Upper lobe of left lung (tissue), 6 donors: Measurements from ENCODE around the gene MAN2A1. TPM values are rescaled to one million over a fixed set of nuclear protein-coding genes. Genes with fewer than 3 reads are reported as not detected.

Experiments
- ATAC-seq, 2 donors: fragments of 200-7000 bp; cut with Tn5 transposase; one replicate each; pipeline ENCODE4 v1.9.1; 2022; ENCODE audit warnings: mild to moderate bottlenecking in 2 of 2, moderate library complexity in 2 of 2; ENCODE audit not compliant: low FRiP score in 2 of 2
- DNase-seq, 2 donors: peaks; one replicate each; pipeline ENCODE4 v3.0.0-alpha.2; 2019 to 2020
- H3K27ac ChIP-seq, 4 donors: fragments of 200-600 bp; sonication (generic); one replicate each; pipeline ENCODE4 v1.5.1; 2016 to 2019
- H3K27me3 ChIP-seq, 4 donors: fragments of 200-600 bp; sonication (generic); one replicate each; pipeline ENCODE4 v1.5.1; 2017 to 2019
- H3K36me3 ChIP-seq, 4 donors: fragments of 200-600 bp; sonication (generic); one replicate each; pipeline ENCODE4 v1.5.1; 2016 to 2019
- H3K4me1 ChIP-seq, 4 donors: fragments of 200-600 bp; sonication (generic); one replicate each; pipeline ENCODE4 v1.5.1; 2018 to 2019
- H3K4me3 ChIP-seq, 4 donors: fragments of 200-600 bp; sonication (generic); one replicate each; pipeline ENCODE4 v1.5.1; 2017 to 2019; ENCODE audit warnings: mild to moderate bottlenecking in 2 of 4, moderate library complexity in 1 of 4
- H3K9me3 ChIP-seq, 4 donors: fragments of 200-600 bp; sonication (generic); one replicate each; pipeline ENCODE4 v1.5.1; 2018 to 2019
- EP300 ChIP-seq, 4 donors: sonication (generic); formaldehyde crosslinking; IDR thresholded peaks; one replicate each; pipeline ENCODE4 v1.5.1; 2017; ENCODE audit warnings: antibody characterized with exemption in 4 of 4, control low read depth in 2 of 4
- POLR2A ChIP-seq, 4 donors: fragments of 450-650 bp; IDR thresholded peaks; one replicate each; pipeline ENCODE4 v1.5.1; 2016 to 2017; ENCODE audit warnings: antibody characterized with exemption in 4 of 4, mild to moderate bottlenecking in 2 of 4
- POLR2AphosphoS5 ChIP-seq, 2 donors: sonication (generic); formaldehyde crosslinking; IDR thresholded peaks; one replicate each; pipeline ENCODE4 v1.5.1; 2017; ENCODE audit warnings: antibody characterized with exemption in 2 of 2
- WGBS, 2 donors: methylation state at CpG; one replicate each; pipeline ENCODE4 v1.1.5; 2017 to 2018; 5-methylcytosine and 5-hydroxymethylcytosine counted together
- total RNA-seq, 6 donors: library from RNA; depleted of rRNA in 4 of 6; stranded (reverse); fragments of >200 nt in 4 of 6; gene quantifications; one replicate each; pipeline versions ENCODE4 v1.1.0 to v1.2.1, GENCODE V29; 2016 to 2021
- TF ChIP-seq, protein P1 (sequence below), 6 experiments: fragments of 450-650 bp in 4 of 6; fragments of 200-600 bp in 2 of 6; sonication (generic) in 2 of 6; IDR thresholded peaks; one replicate each; pipeline ENCODE4 v1.5.1; 2016 to 2019; ENCODE audit warnings: antibody characterized with exemption in 6 of 6
- donor health status: DM: no; HTN: no; CAD: no; lungs with moderate emphysema.
- donor health status: DM: no; HTN: yes; CAD: no; lungs with severe emphysema.

Gene MAN2A1
- total RNA-seq, 6 donors from 2014 or later, result 23.0 to 48.2 (median 40.0) TPM

DNA sequence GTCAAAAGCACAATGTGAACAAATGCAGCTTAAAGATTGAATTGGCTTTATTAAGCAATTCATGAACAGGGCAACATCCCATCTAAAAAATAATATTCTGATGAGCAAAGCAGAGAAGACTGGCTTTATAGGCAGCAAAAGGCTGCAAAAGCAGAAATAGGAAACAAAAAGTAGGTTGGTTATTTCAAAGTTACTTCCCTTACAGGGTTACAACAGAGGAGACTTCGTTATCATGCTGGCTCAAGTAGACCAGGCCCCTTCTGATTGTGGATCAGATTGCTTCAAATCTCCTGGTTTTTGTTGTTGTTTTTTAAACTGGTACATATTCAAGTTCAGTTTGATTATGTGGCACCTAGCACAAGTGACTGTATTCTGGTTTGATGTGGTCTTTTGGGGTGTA lies 73.1 kb downstream of the MAN2A1 start:
- 68 to 79% methylated on average over 1 of the region's 1 CpG for WGBS, 2 donors
- Histone ChIP-seq H3K4me3 (no peak overlapping the region), H3K27me3 (no peaks in the 10 kb centered on the region), H3K9me3 (no peaks in the 10 kb centered on the region), H3K27ac (no peak overlapping the region), H3K36me3 (peaks cover 0 to 14% (median 0%) of the 10 kb centered on the region in 4 donors), H3K4me1 (peaks cover 0 to 4% (median 0%) of the 10 kb centered on the region in 4 donors)
- ATAC-seq (no peak), DNase-seq (no peak)
- TF ChIP-seq EP300 (IDR thresholded peaks at IDR 0.05) (no peak), POLR2A (IDR thresholded peaks at IDR 0.05) (no peak), POLR2AphosphoS5 (IDR thresholded peaks at IDR 0.05) (no peak)

DNA sequence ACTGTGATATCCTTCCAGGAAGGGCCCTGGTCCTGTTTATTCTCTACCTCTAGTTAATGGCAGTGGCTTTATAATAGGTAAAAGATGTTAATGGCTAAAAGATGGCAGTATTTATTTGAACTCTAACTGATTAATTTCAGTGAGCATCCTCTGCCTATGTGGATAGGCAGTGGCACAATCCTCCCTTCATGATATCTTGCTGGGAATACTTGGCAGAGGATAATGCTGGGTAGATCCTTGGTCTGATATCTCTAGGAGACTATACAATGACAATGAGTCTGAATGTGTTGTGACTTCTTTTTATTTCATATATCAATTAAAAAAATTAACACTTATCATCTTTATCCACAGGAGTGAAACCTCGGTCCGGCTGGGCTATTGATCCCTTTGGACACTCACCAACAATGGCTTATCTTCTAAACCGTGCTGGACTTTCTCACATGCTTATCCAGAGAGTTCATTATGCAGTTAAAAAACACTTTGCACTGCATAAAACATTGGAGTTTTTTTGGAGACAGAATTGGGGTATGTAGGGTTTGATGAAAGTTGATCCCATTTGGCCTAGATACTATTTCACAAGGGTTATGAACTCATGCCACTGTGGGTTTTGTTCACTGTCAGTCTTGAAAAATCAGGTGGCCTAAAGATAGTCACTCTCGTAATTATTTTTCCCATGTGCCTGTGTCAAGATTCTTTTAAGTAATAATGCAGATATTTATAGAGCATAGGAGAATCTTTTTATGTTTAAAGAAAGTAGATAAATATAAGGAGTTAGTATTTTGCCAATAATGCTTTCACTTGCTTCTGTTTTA lies 77.7 kb downstream of the MAN2A1 start:
- Histone ChIP-seq H3K27ac (no peak overlapping the region), H3K4me3 (no peak overlapping the region), H3K4me1 (no peaks in the 10 kb centered on the region), H3K27me3 (no peaks in the 10 kb centered on the region), H3K9me3 (no peaks in the 10 kb centered on the region), H3K36me3 (peaks cover 0 to 32% (median 5%) of the 10 kb centered on the region in 4 donors)
- DNase-seq, result no peak
- ATAC-seq, result no peak
- TF ChIP-seq POLR2A (IDR thresholded peaks at IDR 0.05) (no peak), POLR2AphosphoS5 (IDR thresholded peaks at IDR 0.05) (no peak), EP300 (IDR thresholded peaks at IDR 0.05) (no peak)
- TF ChIP-seq, protein P1, sequence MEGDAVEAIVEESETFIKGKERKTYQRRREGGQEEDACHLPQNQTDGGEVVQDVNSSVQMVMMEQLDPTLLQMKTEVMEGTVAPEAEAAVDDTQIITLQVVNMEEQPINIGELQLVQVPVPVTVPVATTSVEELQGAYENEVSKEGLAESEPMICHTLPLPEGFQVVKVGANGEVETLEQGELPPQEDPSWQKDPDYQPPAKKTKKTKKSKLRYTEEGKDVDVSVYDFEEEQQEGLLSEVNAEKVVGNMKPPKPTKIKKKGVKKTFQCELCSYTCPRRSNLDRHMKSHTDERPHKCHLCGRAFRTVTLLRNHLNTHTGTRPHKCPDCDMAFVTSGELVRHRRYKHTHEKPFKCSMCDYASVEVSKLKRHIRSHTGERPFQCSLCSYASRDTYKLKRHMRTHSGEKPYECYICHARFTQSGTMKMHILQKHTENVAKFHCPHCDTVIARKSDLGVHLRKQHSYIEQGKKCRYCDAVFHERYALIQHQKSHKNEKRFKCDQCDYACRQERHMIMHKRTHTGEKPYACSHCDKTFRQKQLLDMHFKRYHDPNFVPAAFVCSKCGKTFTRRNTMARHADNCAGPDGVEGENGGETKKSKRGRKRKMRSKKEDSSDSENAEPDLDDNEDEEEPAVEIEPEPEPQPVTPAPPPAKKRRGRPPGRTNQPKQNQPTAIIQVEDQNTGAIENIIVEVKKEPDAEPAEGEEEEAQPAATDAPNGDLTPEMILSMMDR (IDR thresholded peaks at IDR 0.05), result no peak
- 92 to 94% methylated on average over 4 of the region's 4 CpGs for WGBS, 2 donors

DNA sequence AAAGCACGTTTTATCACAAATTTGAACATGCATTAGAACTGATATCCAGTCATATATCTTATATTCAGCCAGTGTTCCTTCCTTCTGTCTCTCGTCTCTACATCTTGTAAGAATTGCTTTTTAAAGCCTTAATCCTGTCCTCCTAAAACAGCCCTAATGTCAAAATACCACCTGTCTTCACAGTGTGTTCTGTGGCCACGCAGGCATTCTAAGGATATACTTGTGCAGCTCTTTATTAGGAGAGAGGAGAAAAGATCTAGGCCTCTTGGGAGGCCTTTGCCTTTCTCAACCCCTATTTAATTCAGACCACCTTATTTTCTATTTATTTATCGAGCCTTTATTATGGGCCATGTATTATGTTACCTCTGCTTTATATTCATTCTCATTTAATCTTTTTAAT lies 78.3 kb downstream of the MAN2A1 start:
- no peak overlapping the region for H3K27ac ChIP-seq
- WGBS, 2 donors, result 95% methylated on average over 4 of the region's 4 CpGs

DNA sequence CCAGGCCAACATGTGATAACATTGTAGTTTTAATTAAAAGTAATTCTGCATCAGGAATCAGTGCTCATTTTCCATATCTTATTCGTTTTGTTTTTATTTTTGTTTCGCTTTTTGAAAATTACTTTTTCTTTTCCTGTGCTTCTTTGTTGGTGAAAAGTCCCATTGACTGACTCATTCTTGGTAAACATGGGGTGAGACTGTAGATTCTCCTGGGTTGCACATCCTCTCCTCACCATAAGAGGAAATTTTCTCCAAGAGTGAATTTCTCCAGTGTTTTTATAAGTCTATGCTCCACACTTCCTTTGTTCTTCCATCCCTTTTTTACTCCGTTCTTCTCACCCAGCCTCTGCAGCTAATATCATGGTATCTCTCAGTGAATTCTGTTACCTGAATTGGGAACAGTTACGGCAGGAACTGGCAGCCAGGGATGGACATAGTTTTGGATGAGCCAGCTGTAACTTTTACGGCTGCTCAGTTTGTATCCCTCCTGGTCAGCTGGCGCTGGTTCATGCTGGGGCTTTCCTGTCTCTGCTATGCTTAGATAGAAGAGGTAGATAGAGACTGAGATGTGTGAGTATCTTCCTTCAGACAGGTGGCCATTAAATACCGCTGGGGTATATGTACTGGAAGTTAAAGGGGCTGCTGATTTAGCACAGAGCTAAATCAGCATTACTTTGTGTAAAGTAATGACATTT lies 80.0 kb downstream of the MAN2A1 start:
- no peaks in the 10 kb centered on the region for H3K27me3 ChIP-seq
- ATAC-seq (no peak), DNase-seq (no peak)
- no peak overlapping the region for H3K27ac ChIP-seq
- no peak for TF ChIP-seq POLR2A (IDR thresholded peaks at IDR 0.05)
- no peaks in the 10 kb centered on the region for H3K9me3 ChIP-seq
- WGBS, 2 donors, result 96 to 97% methylated on average over 7 of the region's 7 CpGs
- H3K36me3 ChIP-seq, result peaks cover 0 to 28% (median 5%) of the 10 kb centered on the region in 4 donors
- no peak overlapping the region for H3K4me3 ChIP-seq
- no peaks in the 10 kb centered on the region for H3K4me1 ChIP-seq

More for the DNA sequence above, 78.3 kb downstream of the MAN2A1 start:
- TF ChIP-seq, protein P1 (IDR thresholded peaks at IDR 0.05), result no peak
- no peak for TF ChIP-seq POLR2A (IDR thresholded peaks at IDR 0.05)
- TF ChIP-seq EP300 (IDR thresholded peaks at IDR 0.05), result no peak
- TF ChIP-seq POLR2AphosphoS5 (IDR thresholded peaks at IDR 0.05), result no peak
- Histone ChIP-seq H3K4me3 (no peak overlapping the region), H3K36me3 (peaks cover 0 to 29% (median 5%) of the 10 kb centered on the region in 4 donors), H3K9me3 (no peaks in the 10 kb centered on the region), H3K27me3 (no peaks in the 10 kb centered on the region), H3K4me1 (no peaks in the 10 kb centered on the region)
- ATAC-seq (no peak), DNase-seq (no peak)

DNA sequence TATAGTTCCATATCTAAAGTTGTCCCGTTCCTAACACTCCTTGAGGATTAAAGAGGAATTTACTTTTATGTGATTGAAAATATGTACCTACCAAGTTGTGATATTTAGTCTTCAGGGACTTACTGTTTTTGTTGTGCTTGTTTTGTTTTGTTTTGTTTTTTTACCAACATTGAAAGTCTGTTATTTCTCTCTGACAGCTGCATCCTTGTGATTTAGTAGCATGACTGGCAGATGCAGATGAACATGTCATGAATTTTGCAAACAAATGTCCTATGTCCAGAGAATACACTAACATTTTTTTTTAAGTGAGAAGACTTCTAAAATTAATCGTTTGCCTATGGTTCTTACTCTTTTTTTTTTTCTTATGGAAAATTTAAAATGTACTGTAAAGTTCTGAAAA lies 85.4 kb downstream of the MAN2A1 start:
- no peaks in the 10 kb centered on the region for H3K9me3 ChIP-seq
- H3K4me3 ChIP-seq, result no peak overlapping the region
- no peak for DNase-seq
- no peaks in the 10 kb centered on the region for H3K27me3 ChIP-seq
- H3K4me1 ChIP-seq, result peaks cover 0 to 7% (median 3%) of the 10 kb centered on the region in 4 donors
- 80 to 89% methylated on average over 2 of the region's 2 CpGs for WGBS, 2 donors
- no peak for ATAC-seq
- no peak for TF ChIP-seq EP300 (IDR thresholded peaks at IDR 0.05)
- TF ChIP-seq, protein P1 (IDR thresholded peaks at IDR 0.05), result no peak
- no peak for TF ChIP-seq POLR2AphosphoS5 (IDR thresholded peaks at IDR 0.05)
- no peak for TF ChIP-seq POLR2A (IDR thresholded peaks at IDR 0.05)
- peaks cover 0 to 26% (median 4%) of the 10 kb centered on the region in 4 donors for H3K36me3 ChIP-seq
- no peak overlapping the region for H3K27ac ChIP-seq
